Measurements from ENCODE around the gene CCSER1.
"Not testable (repeated sequence)": the region's sequence is repeated elsewhere in the genome, so short reads cannot be mapped to it uniquely, and the experiment has no call there.

The CCSER1 gene

GRCh38 chr4:91170768-91171167 lies 1043.6 kb downstream of the CCSER1 start:
- no peak for DNase-seq (ENCODE audit: low read depth)

- no peak for DNase-seq (ENCODE audit: low read depth)
These were observed 1044.0 kb downstream of the CCSER1 start for GRCh38 chr4:91171217-91171616.

DNA sequence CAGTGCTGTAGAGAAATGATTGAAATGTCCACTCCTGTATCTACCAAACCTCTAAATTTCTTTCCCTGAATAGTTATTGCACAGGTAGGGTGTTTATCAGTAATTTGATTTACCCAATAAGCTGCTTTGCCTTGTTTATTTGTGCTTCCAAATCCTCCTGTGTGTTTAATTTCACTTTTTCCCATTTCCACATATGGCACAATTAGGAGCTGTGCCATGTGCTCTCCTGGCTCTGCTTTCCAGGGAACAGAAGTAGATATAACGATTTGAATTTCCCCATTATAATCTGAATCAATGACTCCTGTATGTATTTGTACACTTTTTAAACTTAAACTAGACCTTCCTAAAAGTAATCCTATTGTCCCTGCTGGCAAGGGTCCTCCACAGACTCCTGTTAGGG lies 1057.9 kb downstream of the CCSER1 start:
- not testable (repeated sequence) for DNase-seq (ENCODE audit: low read depth)

DNA sequence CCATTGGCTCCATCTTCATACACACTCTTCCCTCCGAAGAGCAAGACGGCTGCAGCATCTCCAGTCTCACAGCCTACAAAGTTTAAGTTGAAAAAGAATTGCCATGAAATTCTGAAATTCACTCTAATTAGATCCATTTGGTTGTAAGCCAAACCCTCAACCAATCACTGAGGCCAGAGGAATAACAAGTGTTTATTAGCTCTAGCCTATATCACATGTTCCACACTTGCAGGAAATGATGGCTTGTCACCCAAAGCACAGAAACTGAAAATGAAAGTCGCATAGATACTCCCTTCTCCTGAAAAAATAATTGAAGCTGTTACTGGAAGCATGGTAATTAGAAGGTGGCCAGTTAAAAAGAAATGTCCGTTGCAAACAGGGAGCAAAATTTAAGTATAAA lies 1071.8 kb downstream of the CCSER1 start:
- DNase-seq (ENCODE audit: low read depth): peak; percentile 20

DNA sequence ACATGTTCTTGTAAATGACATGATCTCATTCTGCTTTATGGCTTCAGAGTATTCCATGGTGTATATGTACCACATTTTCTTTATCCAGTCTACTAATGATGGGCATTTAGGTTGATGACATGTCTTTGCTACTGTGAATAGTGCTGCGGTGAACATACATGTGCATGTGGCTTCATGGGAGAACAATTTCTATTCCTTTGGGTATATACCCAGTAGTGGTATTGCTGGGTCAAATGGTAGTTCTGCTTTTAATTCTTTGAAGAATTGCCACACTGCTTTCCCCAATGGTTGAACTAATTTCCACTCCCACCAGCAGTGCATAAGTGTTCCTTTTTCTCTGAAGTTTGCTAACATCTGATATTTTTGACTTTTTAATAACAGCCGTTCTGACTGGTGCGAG lies 1080.3 kb downstream of the CCSER1 start:
- no peak for DNase-seq (ENCODE audit: low read depth)

- DNase-seq (ENCODE audit: low read depth): no peak
These were observed 1085.0 kb downstream of the CCSER1 start for GRCh38 chr4:91212211-91212610.

DNA sequence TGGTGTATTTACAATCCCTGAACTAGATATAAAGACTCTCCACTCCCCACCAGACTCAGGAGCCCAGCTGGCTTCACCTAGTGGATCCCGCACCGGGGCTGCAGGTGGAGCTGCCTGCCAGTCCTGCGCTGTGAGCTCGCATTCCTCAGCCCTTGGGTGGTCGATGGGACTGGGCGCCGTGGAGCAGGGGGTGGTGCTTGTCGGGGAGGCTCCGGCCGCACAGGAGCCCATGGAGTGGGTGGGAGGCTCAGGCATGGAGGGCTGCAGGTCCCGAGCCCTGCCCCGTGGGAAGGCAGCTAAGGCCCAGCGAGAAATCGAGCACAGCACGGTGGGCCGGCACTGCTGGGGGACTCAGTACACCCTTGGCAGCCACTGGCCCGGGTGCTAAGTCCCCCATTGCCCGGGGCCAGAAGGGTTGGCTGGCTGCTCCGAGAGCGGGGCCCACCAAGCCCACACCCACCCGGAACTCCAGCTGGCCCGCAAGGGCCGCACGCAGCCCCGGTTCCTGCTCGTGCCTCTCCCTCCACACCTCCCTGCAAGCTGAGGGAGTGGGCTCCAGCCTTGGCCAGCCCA lies 1090.7 kb downstream of the CCSER1 start:
- DNase-seq (ENCODE audit: low read depth): not testable (repeated sequence)

- DNase-seq (ENCODE audit: low read depth): no peak
These were observed 1093.1 kb downstream of the CCSER1 start for GRCh38 chr4:91220315-91220714.

DNA sequence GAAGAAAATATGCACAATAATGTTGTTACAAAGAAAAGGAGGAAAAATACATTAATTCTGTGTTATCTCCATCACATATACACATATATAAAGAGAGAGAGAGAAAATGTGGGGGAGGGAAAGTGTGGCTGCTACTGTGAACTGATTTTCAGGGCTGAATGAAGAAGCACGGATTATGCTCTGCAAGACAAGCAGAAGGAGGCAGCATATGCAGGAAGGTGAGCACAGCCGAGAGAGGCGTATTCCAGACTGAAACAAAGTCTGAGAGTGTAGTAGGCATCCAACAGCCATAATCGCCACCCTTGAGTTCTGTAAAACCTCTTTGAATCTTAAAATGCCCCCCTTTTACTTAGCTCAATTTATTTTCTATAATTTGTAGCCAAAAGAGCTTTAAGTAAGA lies 1094.8 kb downstream of the CCSER1 start:
- no peak for DNase-seq (ENCODE audit: low read depth)

GRCh38 chr4:91226867-91227266 lies 1099.7 kb downstream of the CCSER1 start:
- no peak for DNase-seq (ENCODE audit: low read depth)

GRCh38 chr4:91228659-91229058 lies 1101.5 kb downstream of the CCSER1 start:
- DNase-seq (ENCODE audit: low read depth): no peak

DNA sequence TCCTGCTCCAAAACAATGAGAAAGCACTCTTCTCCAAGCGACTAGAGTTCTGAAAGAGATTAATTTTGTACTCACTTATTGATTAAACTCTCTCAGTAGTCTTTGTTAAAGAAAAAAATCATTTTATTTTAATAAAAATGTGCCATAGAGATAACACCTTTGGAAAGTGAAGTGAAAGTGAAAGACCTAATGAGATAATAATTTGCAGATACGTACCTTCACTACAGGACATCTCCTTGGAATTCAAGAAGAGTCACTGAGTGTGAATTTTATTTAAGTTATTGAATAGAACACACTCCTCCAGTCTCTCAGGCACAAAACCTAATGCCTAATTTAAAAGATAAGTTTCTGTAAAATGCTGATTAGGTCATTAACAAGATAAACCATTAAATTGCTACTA lies 1106.0 kb downstream of the CCSER1 start:
- no peak for DNase-seq (ENCODE audit: low read depth)

DNA sequence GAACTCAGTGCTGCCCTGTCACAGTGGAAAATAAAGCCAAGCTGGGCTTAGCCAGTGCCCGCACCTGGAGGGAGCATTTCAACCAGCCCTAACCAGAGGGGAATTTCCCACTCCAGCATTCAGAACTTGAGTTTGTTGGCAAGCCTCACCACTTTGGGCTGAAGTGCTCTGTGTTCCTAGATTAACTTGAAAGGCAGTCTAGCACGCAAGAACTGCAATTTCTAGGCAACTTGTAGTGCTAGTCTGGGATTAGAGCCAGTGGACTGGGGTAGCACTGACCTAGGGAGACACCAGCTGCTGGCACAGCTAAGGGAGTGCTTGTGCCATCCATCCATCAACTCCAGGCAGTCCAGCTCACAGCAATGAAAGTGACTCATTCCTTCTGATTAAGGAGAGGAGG lies 1115.9 kb downstream of the CCSER1 start:
- no peak for DNase-seq (ENCODE audit: low read depth)

DNA sequence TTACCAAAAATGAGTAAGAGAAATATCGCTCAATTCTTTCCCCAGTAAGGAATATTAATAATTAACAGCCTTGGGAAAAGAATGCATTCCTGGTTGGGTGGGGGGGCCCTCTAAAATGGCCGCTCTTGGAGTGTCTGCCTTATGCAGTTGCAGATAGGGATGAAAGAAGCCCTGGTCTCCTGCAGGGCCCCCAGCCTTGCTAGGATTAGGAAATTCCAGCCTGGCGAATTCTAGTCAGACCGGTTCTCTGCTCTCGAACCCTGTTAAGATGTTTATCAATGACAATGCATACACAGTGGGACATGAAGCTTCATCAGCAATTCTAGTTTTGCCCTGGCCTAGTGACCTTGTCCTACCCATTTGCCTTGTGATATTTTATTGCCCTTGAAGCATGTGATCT lies 1128.8 kb downstream of the CCSER1 start:
- DNase-seq (ENCODE audit: low read depth): no peak

DNA sequence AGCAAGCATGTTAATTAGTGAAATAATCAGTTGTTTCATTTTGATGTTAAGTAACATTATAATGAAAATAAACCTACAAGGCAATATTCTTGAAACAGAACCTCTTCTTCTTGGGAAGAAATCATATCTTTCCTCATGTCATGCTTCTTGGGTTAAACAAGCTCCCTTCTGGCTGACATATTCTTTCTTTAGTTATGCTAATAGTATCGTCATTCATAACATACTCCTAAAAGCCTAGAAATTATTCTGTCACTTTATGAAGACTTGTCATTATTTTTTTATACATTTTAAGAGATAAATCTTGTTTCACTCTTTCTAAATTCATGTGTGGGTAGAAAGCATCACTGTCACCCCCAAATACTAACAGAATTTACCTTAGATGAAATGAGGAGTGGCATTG lies 1129.6 kb downstream of the CCSER1 start:
- DNase-seq (ENCODE audit: low read depth): no peak

DNA sequence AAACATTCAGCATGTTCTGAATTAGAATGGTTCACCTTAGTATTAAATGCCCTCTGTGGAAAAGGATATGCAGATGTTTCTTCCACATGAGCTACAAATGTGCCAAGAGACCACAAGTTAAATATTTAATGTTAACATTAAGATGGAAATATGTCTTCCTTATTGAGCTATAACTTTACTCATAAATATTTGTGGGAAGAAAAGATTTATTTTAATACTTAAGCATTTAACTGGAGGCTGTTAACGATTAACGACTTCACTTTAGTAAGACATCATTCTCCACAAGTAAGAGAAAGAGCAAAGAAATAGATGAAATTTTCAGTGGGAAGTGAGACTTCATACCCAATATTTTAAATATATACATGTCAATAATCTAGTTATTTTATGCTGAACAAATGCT lies 1130.5 kb downstream of the CCSER1 start:
- DNase-seq (ENCODE audit: low read depth): no peak

DNA sequence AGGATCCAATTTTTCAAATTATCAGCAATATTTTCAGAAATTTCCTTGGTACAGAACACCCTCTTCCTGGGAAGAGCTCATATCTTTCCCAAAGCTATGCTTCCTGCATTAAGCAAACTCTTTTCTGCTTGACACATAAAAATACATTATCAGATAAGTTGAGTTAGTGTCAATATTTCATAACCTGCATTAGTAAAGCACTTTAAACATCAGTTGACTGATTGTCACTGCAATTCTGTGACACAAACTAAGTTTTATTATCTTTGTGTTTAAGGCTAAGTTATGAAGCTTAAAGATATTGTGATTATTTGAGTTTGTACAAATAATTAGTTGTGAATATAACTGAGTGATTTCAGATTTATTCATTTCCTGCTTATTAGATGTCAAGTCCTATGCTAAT lies 1131.1 kb downstream of the CCSER1 start:
- no peak for DNase-seq (ENCODE audit: low read depth)

GRCh38 chr4:91267543-91267942 lies 1140.3 kb downstream of the CCSER1 start:
- no peak for DNase-seq (ENCODE audit: low read depth)

DNA sequence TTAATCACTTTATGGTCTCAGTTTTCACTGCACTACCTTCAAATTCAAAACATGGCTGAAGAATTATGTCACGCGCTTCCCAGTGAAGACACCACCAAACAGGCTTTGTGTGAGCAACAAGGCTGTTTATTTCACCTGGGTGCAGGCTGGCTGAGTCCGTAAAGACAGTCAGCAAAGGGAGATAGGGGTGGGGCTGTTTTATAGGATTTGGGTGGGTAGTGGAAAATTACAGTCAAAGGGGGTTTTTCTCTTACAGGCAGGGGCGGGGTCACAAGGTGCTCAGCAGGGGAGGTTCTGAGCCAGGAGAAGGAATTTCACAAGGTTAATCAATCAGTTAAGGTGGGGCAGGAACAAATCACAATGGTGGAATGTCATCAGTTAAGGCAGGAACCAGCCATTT lies 1141.3 kb downstream of the CCSER1 start:
- DNase-seq (ENCODE audit: low read depth): not testable (repeated sequence)

DNA sequence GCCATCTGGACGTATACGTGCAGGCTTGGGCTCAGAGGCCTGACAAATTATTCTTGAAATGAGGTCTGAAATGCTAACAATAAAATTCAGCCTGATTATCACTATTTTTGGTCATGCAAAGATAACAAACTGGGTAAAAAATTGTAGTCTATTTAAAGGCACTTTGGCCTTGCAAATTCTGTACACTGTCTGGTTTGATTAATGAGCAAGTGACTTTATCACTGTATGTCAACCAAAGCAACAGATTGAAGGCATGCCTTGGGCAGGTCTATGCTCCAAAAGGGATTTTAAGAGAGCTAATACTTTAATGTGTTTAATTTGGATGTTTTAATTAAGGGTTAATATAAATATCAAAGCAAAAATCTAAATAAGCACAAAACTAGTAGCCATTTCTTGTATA lies 1141.7 kb downstream of the CCSER1 start:
- DNase-seq (ENCODE audit: low read depth): no peak

DNA sequence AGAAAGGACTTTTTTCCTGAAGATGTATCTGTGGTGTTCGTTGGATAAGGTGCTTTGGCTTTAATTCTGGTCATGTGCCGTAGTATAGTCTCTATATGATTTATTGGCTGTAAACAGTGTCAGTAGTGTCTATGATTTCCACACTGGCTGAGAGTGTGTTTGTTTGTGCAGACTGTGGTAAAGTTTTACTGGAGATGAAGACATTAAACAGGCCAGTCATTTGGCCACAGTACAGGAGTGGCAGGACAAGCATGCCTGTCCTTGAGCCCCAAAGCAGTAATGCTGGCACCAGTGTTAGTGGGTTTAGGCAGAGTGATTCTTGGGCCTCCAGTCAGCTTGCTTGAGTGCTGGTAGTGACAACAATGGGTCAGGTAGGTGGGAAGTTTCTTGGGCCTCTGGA lies 1152.7 kb downstream of the CCSER1 start:
- no peak for DNase-seq (ENCODE audit: low read depth)

DNA sequence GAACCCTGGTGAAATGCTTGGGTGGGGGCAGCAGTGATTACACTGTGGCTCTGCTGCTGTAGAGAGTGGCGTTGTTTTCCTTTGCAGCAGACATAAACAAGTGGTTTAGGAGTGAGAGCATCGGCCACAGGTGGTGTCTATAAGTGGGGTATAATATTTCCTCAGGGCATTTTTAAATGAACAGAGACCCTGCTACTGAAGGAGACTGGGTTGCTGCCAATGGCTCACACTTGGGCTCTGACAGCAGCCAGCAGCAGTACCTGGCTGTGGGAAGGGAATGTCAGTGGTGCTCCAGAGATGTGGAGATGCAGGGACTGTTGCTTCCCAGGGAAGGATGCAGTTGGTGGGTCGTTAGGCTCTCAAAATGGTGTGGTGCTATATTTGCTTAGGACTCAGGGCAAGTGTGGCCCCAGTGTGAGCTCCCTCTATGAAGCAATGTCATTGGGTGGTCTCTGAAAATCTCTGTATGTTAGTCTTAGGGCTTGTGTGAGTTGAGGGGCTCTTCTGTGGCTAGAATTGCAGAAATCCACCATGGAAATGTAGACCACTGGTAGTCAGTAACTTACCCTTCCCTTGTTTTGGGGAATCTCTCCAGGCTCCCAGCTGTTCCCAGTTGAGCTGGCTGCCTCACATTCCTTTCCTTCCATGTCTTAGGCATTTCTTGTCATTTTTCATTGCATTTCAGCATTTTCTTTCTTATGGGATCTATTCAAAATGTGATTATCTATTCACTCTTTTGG lies 1153.5 kb downstream of the CCSER1 start:
- DNase-seq (ENCODE audit: low read depth): no peak

DNA sequence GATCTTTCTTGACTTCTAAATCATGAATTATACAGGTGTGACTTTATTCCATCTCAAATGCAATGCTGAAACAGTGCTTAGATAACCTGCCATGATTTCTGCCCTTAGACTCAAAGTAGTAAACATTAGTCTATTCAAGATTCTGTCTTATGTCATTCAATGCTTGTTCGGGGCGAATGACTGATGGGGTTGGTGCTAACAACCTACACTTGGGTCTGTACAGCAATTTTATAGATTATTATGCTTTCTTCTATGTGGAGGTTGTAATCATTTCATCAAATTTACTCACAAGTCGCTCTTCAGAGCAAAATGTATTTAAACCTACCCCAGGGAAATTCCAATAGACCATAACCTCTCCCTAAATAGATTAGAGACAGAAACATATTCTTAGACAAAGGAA lies 1155.0 kb downstream of the CCSER1 start:
- no peak for DNase-seq (ENCODE audit: low read depth)

DNA sequence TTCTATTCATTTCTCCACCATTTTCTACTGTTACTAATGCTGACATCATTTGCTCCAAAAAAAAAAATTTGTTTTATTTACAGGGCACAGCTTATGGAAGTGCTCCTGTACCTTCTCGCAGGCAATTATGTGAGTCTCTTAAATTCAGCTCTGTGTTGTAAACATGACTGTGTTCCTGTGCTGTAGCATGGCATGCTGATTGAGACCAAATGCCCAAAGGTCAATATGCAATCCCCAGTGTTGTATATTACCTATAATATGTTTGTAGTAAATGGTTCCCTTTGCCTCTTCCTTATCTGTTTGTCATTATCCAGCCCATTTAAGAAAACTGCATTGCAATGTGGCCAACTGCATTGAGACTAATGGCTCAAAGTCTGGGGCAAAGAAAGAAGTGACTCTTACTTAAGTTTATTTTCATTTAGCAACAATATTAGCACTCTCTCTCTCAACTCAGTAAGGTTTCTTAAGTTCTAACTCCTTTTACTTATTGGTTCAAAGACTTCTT lies 1156.6 kb downstream of the CCSER1 start:
- DNase-seq (ENCODE audit: low read depth): no peak
